Prostate gland (tissue), 2 donors: ENCODE results near the gene POP7. TPM values are rescaled to one million over a fixed set of nuclear protein-coding genes. Genes with fewer than 3 reads are reported as not detected.

ENCODE experiments used
- DNase-seq: peaks from one replicate; pipeline ENCODE4 v3.0.0-alpha.2; 2019; ENCODE audit warnings: low spot score
- H3K27ac ChIP-seq, 2 donors: fragments of 200-600 bp; sonication (generic); 2 replicates each; pipeline ENCODE4 v1.5.1; 2017 to 2019
- H3K27me3 ChIP-seq: fragments of 200-600 bp; sonication (generic); replicated peaks from 2 replicates; pipeline ENCODE4 v1.5.1; 2019; ENCODE audit not compliant: insufficient read depth
- H3K36me3 ChIP-seq, 2 donors: fragments of 200-600 bp; sonication (generic); 1 replicate in 1 of 2; 2 replicates in 1 of 2; pipeline versions ENCODE4 v1.5.1 to v1.8.1; 2017 to 2019
- H3K4me1 ChIP-seq: fragments of 200-600 bp; sonication (generic); replicated peaks from 2 replicates; pipeline ENCODE4 v1.5.1; 2019
- H3K4me3 ChIP-seq, 2 donors: fragments of 200-600 bp; sonication (generic); 2 replicates each; pipeline ENCODE4 v1.5.1; 2017 to 2019
- H3K9me3 ChIP-seq: fragments of 200-600 bp; sonication (generic); 2 replicates; pipeline ENCODE4 v1.5.1; 2017
- POLR2A ChIP-seq: fragments of 450-650 bp; IDR thresholded peaks from one replicate; pipeline ENCODE4 v1.6.1; 2016; ENCODE audit warnings: antibody characterized with exemption, mild to moderate bottlenecking
- POLR2AphosphoS5 ChIP-seq: sonication (generic); formaldehyde crosslinking; IDR thresholded peaks from one replicate; pipeline ENCODE4 v1.6.1; 2017; ENCODE audit warnings: antibody characterized with exemption
- WGBS: methylation state at CpG from one replicate; pipeline ENCODE4 v1.1.5; 2018; 5-methylcytosine and 5-hydroxymethylcytosine counted together
- intact Hi-C: fragments of 100-400 bp; cut with DNase I; formaldehyde crosslinking; loops from one replicate; pipeline ENCODE4 v1.14.2; 2022
- total RNA-seq, 2 donors: library from RNA; depleted of rRNA; stranded (reverse); fragments of >200 nt; gene quantifications; one replicate each; pipeline ENCODE4 v1.1.0, GENCODE V29; 2016
- TF ChIP-seq, protein P1 (sequence below), 4 experiments: fragments of 200-600 bp in 2 of 4; fragments of 450-650 bp in 2 of 4; sonication (generic) in 2 of 4; IDR thresholded peaks; 1 replicate in 3 of 4; 2 replicates in 1 of 4; pipeline ENCODE4 v1.5.1; 2016 to 2019; ENCODE audit warnings: antibody characterized with exemption in 4 of 4, mild to moderate bottlenecking in 2 of 4, moderate library complexity in 2 of 4

Gene POP7
- total RNA-seq, 2 donors from 2014 or later: 41.4 to 45.2 TPM

DNA sequence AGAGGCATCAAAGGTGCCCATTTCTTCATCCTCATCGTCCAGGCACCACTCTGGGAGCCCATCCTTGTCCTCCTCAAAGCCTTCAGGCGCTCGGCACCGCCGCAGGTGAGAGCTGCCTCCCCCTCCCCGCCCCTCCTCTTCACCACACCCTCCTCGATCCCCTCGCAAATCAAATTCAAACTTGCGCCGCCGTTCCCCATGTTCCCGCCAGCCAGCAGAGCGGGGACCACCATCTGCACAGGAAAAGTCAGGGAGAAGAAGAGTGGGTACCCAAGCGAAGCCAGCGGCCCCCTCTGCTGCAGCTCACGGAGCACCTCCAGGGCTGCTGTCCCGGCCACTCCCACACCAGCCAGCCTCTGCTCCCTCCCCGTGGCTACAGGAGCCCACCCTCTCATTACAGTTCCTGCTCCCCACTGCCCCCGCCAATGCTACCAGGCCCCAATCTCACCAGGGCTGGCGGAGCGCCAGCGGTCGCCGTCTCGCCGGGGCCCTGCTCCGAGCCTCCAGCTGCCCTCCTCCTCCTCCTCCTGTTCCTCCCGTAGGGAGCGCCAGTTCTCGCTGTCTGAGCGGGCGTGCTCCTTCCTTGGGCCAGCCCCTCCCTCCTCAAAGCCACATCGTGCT is 19.6 kb upstream of the POP7 start:
- intact Hi-C loops: no loop called here
- TF ChIP-seq POLR2A (no peak), POLR2AphosphoS5 (no peak)
- TF ChIP-seq, protein P1, sequence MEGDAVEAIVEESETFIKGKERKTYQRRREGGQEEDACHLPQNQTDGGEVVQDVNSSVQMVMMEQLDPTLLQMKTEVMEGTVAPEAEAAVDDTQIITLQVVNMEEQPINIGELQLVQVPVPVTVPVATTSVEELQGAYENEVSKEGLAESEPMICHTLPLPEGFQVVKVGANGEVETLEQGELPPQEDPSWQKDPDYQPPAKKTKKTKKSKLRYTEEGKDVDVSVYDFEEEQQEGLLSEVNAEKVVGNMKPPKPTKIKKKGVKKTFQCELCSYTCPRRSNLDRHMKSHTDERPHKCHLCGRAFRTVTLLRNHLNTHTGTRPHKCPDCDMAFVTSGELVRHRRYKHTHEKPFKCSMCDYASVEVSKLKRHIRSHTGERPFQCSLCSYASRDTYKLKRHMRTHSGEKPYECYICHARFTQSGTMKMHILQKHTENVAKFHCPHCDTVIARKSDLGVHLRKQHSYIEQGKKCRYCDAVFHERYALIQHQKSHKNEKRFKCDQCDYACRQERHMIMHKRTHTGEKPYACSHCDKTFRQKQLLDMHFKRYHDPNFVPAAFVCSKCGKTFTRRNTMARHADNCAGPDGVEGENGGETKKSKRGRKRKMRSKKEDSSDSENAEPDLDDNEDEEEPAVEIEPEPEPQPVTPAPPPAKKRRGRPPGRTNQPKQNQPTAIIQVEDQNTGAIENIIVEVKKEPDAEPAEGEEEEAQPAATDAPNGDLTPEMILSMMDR (IDR thresholded peaks at IDR 0.05): no peak
- H3K27ac ChIP-seq: no peak overlapping the region
- no peaks in the 10 kb centered on the region for H3K27me3 ChIP-seq
- 72% methylated on average over 33 of the region's 33 CpGs for WGBS
- H3K4me1 ChIP-seq: peaks cover 5% of the 10 kb centered on the region
- no peak overlapping the region for H3K4me3 ChIP-seq
- peaks cover 29 to 70% of the 10 kb centered on the region in 2 donors for H3K36me3 ChIP-seq
- H3K9me3 ChIP-seq: no peaks in the 10 kb centered on the region
- DNase-seq: no peak

- Histone ChIP-seq H3K4me3 (no peak overlapping the region), H3K4me1 (peaks cover 7% of the 10 kb centered on the region), H3K9me3 (no peaks in the 10 kb centered on the region), H3K36me3 (peaks cover 29 to 66% of the 10 kb centered on the region in 2 donors), H3K27me3 (no peaks in the 10 kb centered on the region), H3K27ac (no peak overlapping the region)
- no peak for TF ChIP-seq POLR2AphosphoS5
- intact Hi-C loops: no loop called here
- DNase-seq: no peak
- 88% methylated on average over 17 of the region's 17 CpGs for WGBS
Observed at GRCh38 chr7:100686822-100687211, 19.1 kb upstream of the POP7 start.

DNA sequence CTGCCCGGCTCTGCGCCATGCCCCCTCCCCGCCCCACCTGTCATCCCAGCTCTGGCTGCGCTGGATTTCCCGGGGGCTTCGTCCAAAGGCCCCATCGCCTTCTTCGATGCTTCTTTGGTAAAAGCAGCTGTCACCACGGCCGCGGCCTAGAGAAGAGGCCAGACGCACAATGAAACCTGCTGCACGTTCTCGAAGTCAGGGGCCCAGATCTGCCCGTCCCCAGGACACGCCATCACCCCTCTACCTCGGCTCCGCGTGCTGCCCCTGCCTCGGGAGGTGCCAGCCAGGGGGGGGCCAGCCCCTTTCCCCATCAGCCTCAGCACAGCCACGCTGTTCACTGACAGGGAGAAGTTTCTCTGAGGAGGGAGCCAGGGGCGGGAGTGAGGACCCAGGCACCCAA is 18.7 kb upstream of the POP7 start:
- Histone ChIP-seq H3K27ac (no peak overlapping the region), H3K36me3 (peaks cover 29 to 63% of the 10 kb centered on the region in 2 donors), H3K27me3 (no peaks in the 10 kb centered on the region), H3K4me3 (no peak overlapping the region), H3K9me3 (no peaks in the 10 kb centered on the region), H3K4me1 (peaks cover 7% of the 10 kb centered on the region)
- WGBS: 86% methylated on average over 21 of the region's 22 CpGs
- TF ChIP-seq, protein P1 (IDR thresholded peaks at IDR 0.05): no peak
- TF ChIP-seq POLR2A: no peak
- no peak for TF ChIP-seq POLR2AphosphoS5
- intact Hi-C loops: no loop called here
- DNase-seq: no peak

- Histone ChIP-seq H3K4me1 (peaks cover 11% of the 10 kb centered on the region), H3K36me3 (peaks cover 23 to 57% of the 10 kb centered on the region in 2 donors), H3K9me3 (no peaks in the 10 kb centered on the region), H3K27ac (no peak overlapping the region), H3K27me3 (no peaks in the 10 kb centered on the region), H3K4me3 (no peak overlapping the region)
- TF ChIP-seq, protein P1 (IDR thresholded peaks at IDR 0.05): no peak
- TF ChIP-seq POLR2AphosphoS5 (no peak), POLR2A (no peak)
- intact Hi-C loops: no loop called here
- 68% methylated on average over 22 of the region's 25 CpGs for WGBS
- DNase-seq: no peak
Observed at GRCh38 chr7:100687751-100688300, 18.1 kb upstream of the POP7 start.

GRCh38 chr7:100688326-100688860 is 17.5 kb upstream of the POP7 start:
- Histone ChIP-seq H3K36me3 (peaks cover 21 to 51% of the 10 kb centered on the region in 2 donors), H3K27me3 (no peaks in the 10 kb centered on the region), H3K27ac (no peak overlapping the region), H3K4me3 (no peak overlapping the region), H3K4me1 (peaks cover 13% of the 10 kb centered on the region), H3K9me3 (no peaks in the 10 kb centered on the region)
- TF ChIP-seq POLR2A (no peak), POLR2AphosphoS5 (no peak)
- TF ChIP-seq, protein P1 (IDR thresholded peaks at IDR 0.05): no peak
- WGBS: 77% methylated on average over 16 of the region's 16 CpGs
- intact Hi-C loops: no loop called here
- no peak for DNase-seq
